ENCODE measurements around the gene SORBS2.

- TF ChIP-seq CTCF (conservative IDR thresholded peaks at IDR 0.05; ENCODE audit: low read depth, low read length): no peak
- no peak for TF ChIP-seq MAFK (IDR thresholded peaks at IDR 0.05; ENCODE audit: low read depth, low read length)
- no peak for TF ChIP-seq SMC3 (IDR thresholded peaks at IDR 0.05; ENCODE audit: low read depth, low read length)
- TF ChIP-seq BHLHE40 (IDR thresholded peaks at IDR 0.05; ENCODE audit: low read depth, low read length): no peak
- no peak for TF ChIP-seq POLR2A (IDR thresholded peaks at IDR 0.05; ENCODE audit: low read depth, low read length)
- no peak for TF ChIP-seq RCOR1 (IDR thresholded peaks at IDR 0.05; ENCODE audit: insufficient replicate concordance, low read length)
- no peak for TF ChIP-seq NFE2L2 (IDR thresholded peaks at IDR 0.05; ENCODE audit: low read depth, low read length)
Measured at GRCh38 chr4:185599553-185600243, 212.3 kb downstream of the SORBS2 start.

Data from IMR-90 (cell line).